ENCODE results near the gene DEDD.

The DEDD gene

GRCh38 chr1:161163793-161164192 lies 31.3 kb upstream of the DEDD start:
- DNase-seq (ENCODE audit: low read depth, low spot score): no peak

GRCh38 chr1:161162806-161163205 lies 30.3 kb upstream of the DEDD start:
- DNase-seq (ENCODE audit: low read depth, low spot score): no peak

GRCh38 chr1:161162052-161162451 lies 29.6 kb upstream of the DEDD start:
- DNase-seq (ENCODE audit: low read depth, low spot score): no peak

GRCh38 chr1:161161652-161162051 lies 29.2 kb upstream of the DEDD start:
- no peak for DNase-seq (ENCODE audit: low read depth, low spot score)

- no peak for DNase-seq (ENCODE audit: low read depth, low spot score)
Measured at GRCh38 chr1:161160671-161161145, 28.2 kb upstream of the DEDD start.

GRCh38 chr1:161159913-161160243 lies 27.4 kb upstream of the DEDD start:
- no peak for DNase-seq (ENCODE audit: low read depth, low spot score)

- DNase-seq (ENCODE audit: low read depth, low spot score): peak; percentile 77
Measured at GRCh38 chr1:161159087-161159912, 26.8 kb upstream of the DEDD start, which contains the start of gene USP21. USP21 (plus strand) TSS chr1:161159500; CDS start chr1:161160641, 1,141 bp downstream.

- no peak for DNase-seq (ENCODE audit: low read depth, low spot score)
Measured at GRCh38 chr1:161158316-161159010, 26.0 kb upstream of the DEDD start.

- DNase-seq (ENCODE audit: low read depth, low spot score): no peak
Measured at GRCh38 chr1:161157867-161158266, 25.4 kb upstream of the DEDD start.

- peak; percentile 54 for DNase-seq (ENCODE audit: low read depth, low spot score)
Measured at GRCh38 chr1:161153682-161154337, 21.3 kb upstream of the DEDD start, which contains the start of gene UFC1. UFC1 (plus strand) TSS chr1:161153978; CDS start chr1:161153998, 20 bp downstream.

GRCh38 chr1:161153176-161153575 lies 20.7 kb upstream of the DEDD start:
- no peak for DNase-seq (ENCODE audit: low read depth, low spot score)

GRCh38 chr1:161145832-161146231 lies 13.4 kb upstream of the DEDD start:
- no peak for DNase-seq (ENCODE audit: low read depth, low spot score)

- DNase-seq (ENCODE audit: low read depth, low spot score): no peak
Measured at GRCh38 chr1:161140755-161141400, 8.4 kb upstream of the DEDD start.

- DNase-seq (ENCODE audit: low read depth, low spot score): no peak
Measured at GRCh38 chr1:161139766-161140165, 7.3 kb upstream of the DEDD start.

- no peak for DNase-seq (ENCODE audit: low read depth, low spot score)
Measured at GRCh38 chr1:161138431-161138830, 6.0 kb upstream of the DEDD start.

- no peak for DNase-seq (ENCODE audit: low read depth, low spot score)
Measured at GRCh38 chr1:161137881-161138280, 5.4 kb upstream of the DEDD start.

GRCh38 chr1:161133220-161133740 lies 813 bp upstream of the DEDD start:
- no peak for DNase-seq (ENCODE audit: low read depth, low spot score)

GRCh38 chr1:161131523-161132409 lies 701 bp downstream of the DEDD start:
- no peak for DNase-seq (ENCODE audit: low read depth, low spot score)

- DNase-seq (ENCODE audit: low read depth, low spot score): no peak
Measured at GRCh38 chr1:161130266-161130665, 2.2 kb downstream of the DEDD start.

GRCh38 chr1:161128591-161129420 lies 3.7 kb downstream of the DEDD start:
- DNase-seq (ENCODE audit: low read depth, low spot score): no peak

Measured in activated naive CD8-positive, alpha-beta T cell treated with anti-CD3 and anti-CD28 coated beads, Interleukin-2, amount 50 U/mL, for 16 hours (primary cell).